Esophagus squamous epithelium (tissue), 5 donors: Measurements from ENCODE around the gene MAGI1. TPM values are rescaled to one million over a fixed set of nuclear protein-coding genes. Genes with fewer than 3 reads are reported as not detected.

Experiments used
- DNase-seq: peaks from one replicate; lab custom pipeline; 2025; lab: John Stamatoyannopoulos, UW
- H3K27ac ChIP-seq, 4 donors: fragments of 200-600 bp; sonication (generic); one replicate each; pipeline ENCODE4 v1.5.1; 2016 to 2019; ENCODE audit warnings: mild to moderate bottlenecking in 1 of 4
- H3K27me3 ChIP-seq, 4 donors: fragments of 200-600 bp; sonication (generic); 1 replicate in 3 of 4; 2 replicates in 1 of 4; pipeline versions ENCODE4 v1.5.1 to v1.6.0; 2017 to 2021; ENCODE audit warnings: antibody characterized with exemption in 1 of 4
- H3K36me3 ChIP-seq, 3 donors: fragments of 200-600 bp; sonication (generic); one replicate each; pipeline ENCODE4 v1.5.1; 2016 to 2019
- H3K4me1 ChIP-seq, 3 donors: fragments of 200-600 bp; sonication (generic); one replicate each; pipeline ENCODE4 v1.5.1; 2017 to 2019
- H3K4me3 ChIP-seq, 4 donors: fragments of 200-600 bp; sonication (generic); 1 replicate in 3 of 4; 2 replicates in 1 of 4; pipeline ENCODE4 v1.5.1; 2016 to 2019; ENCODE audit warnings: mild to moderate bottlenecking in 2 of 4, moderate library complexity in 1 of 4
- H3K9me3 ChIP-seq, 3 donors: fragments of 200-600 bp; sonication (generic); one replicate each; pipeline ENCODE4 v1.5.1; 2016 to 2019
- CTCF ChIP-seq, 6 experiments: fragments of 450-650 bp in 4 of 6; fragments of 200-600 bp in 2 of 6; sonication (generic) in 2 of 6; IDR thresholded peaks; one replicate each; pipeline ENCODE4 v1.5.1; 2016 to 2019; ENCODE audit warnings: antibody characterized with exemption in 6 of 6, mild to moderate bottlenecking in 4 of 6, moderate library complexity in 4 of 6
- POLR2A ChIP-seq, 4 donors: fragments of 450-650 bp; IDR thresholded peaks; one replicate each; pipeline ENCODE4 v1.6.1; 2017; ENCODE audit warnings: antibody characterized with exemption in 4 of 4, mild to moderate bottlenecking in 4 of 4, moderate library complexity in 3 of 4
- WGBS, 2 donors: methylation state at CpG; one replicate each; pipeline ENCODE4 v1.1.5; 2018; 5-methylcytosine and 5-hydroxymethylcytosine counted together
- intact Hi-C: fragments of 100-400 bp; cut with DNase I; formaldehyde crosslinking; loops from one replicate; pipeline ENCODE4 v1.15.0; 2022
- total RNA-seq, 4 donors: library from RNA; depleted of rRNA; stranded (reverse); fragments of >200 nt; gene quantifications; one replicate each; pipeline ENCODE4 v1.1.0, GENCODE V29; 2016
- donor health status: DM: yes; HTN: yes; CAD: no.

MAGI1 gene
- total RNA-seq, 4 donors from 2014 or later, result 12.0 to 28.2 (median 21.1) TPM

- no peak overlapping the region for H3K27ac ChIP-seq
- no peaks in the 10 kb centered on the region for H3K4me1 ChIP-seq
- TF ChIP-seq CTCF (IDR thresholded peaks at IDR 0.05) (peak in 5 of 6 experiments; percentile 37 to 63 (median 46)), POLR2A (IDR thresholded peaks at IDR 0.05) (no peak)
- H3K9me3 ChIP-seq, result no peaks in the 10 kb centered on the region
- WGBS, 2 donors, result 67% methylated on average over 5 of the region's 5 CpGs
- no peak for DNase-seq
- no peaks in the 10 kb centered on the region for H3K36me3 ChIP-seq
- no peak overlapping the region for H3K4me3 ChIP-seq
- H3K27me3 ChIP-seq, result no peaks in the 10 kb centered on the region
- intact Hi-C loops, result no loop called here
Measured at GRCh38 chr3:65751123-65751700, 287.5 kb downstream of the MAGI1 start.

- no peaks in the 10 kb centered on the region for H3K4me1 ChIP-seq
- no peak overlapping the region for H3K27ac ChIP-seq
- TF ChIP-seq POLR2A (IDR thresholded peaks at IDR 0.05) (no peak), CTCF (IDR thresholded peaks at IDR 0.05) (no peak)
- H3K27me3 ChIP-seq, result no peaks in the 10 kb centered on the region
- H3K9me3 ChIP-seq, result no peaks in the 10 kb centered on the region
- intact Hi-C loops, result no loop called here
- H3K4me3 ChIP-seq, result no peak overlapping the region
- no peak for DNase-seq
- H3K36me3 ChIP-seq, result no peaks in the 10 kb centered on the region
- 64 to 85% methylated on average over 1 of the region's 1 CpG for WGBS, 2 donors
Measured at GRCh38 chr3:65749066-65749465, 289.7 kb downstream of the MAGI1 start.

GRCh38 chr3:65748326-65748725 is 290.4 kb downstream of the MAGI1 start:
- intact Hi-C loops, result no loop called here
- no peaks in the 10 kb centered on the region for H3K9me3 ChIP-seq
- DNase-seq, result no peak
- H3K36me3 ChIP-seq, result no peaks in the 10 kb centered on the region
- no peak for TF ChIP-seq CTCF (IDR thresholded peaks at IDR 0.05)
- no peak for TF ChIP-seq POLR2A (IDR thresholded peaks at IDR 0.05)
- WGBS, 2 donors, result 88% methylated on average over 1 of the region's 1 CpG
- H3K4me3 ChIP-seq, result no peak overlapping the region
- H3K27ac ChIP-seq, result no peak overlapping the region
- no peaks in the 10 kb centered on the region for H3K27me3 ChIP-seq
- no peaks in the 10 kb centered on the region for H3K4me1 ChIP-seq

DNA sequence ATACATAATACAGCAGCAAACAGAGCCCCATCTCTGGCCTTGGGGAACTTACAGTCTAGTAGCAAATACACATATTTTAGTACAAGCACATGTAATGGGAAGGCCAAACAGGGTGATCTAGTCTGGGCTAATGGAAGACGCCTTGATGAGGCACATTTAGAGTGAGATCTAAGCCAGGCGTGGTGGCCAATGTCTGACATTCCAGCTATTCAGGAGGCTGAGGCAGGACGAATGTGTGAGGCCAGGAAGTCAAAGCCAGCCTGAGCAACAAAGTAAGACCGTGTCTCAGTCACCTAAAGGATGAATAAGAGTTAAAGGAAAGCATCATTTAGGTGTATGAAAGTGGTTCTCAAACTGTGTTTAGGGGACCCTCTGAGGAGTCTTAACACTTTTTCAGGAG is 291.9 kb downstream of the MAGI1 start:
- 61 to 76% methylated on average over 4 of the region's 4 CpGs for WGBS, 2 donors
- H3K36me3 ChIP-seq, result no peaks in the 10 kb centered on the region
- no peak overlapping the region for H3K27ac ChIP-seq
- TF ChIP-seq CTCF (IDR thresholded peaks at IDR 0.05), result no peak
- TF ChIP-seq POLR2A (IDR thresholded peaks at IDR 0.05), result no peak
- DNase-seq, result no peak
- H3K4me3 ChIP-seq, result no peak overlapping the region
- no peaks in the 10 kb centered on the region for H3K4me1 ChIP-seq
- H3K27me3 ChIP-seq, result no peaks in the 10 kb centered on the region
- no peaks in the 10 kb centered on the region for H3K9me3 ChIP-seq
- intact Hi-C loops, result no loop called here

GRCh38 chr3:65745306-65745705 is 293.4 kb downstream of the MAGI1 start:
- H3K27ac ChIP-seq, result no peak overlapping the region
- no peak overlapping the region for H3K4me3 ChIP-seq
- intact Hi-C loops, result no loop called here
- 89 to 100% methylated on average over 2 of the region's 2 CpGs for WGBS, 2 donors
- H3K9me3 ChIP-seq, result no peaks in the 10 kb centered on the region
- no peaks in the 10 kb centered on the region for H3K27me3 ChIP-seq
- no peaks in the 10 kb centered on the region for H3K4me1 ChIP-seq
- no peak for DNase-seq
- no peaks in the 10 kb centered on the region for H3K36me3 ChIP-seq
- TF ChIP-seq POLR2A (IDR thresholded peaks at IDR 0.05) (no peak), CTCF (IDR thresholded peaks at IDR 0.05) (no peak)
